LNCAP (cell line): ENCODE data around the gene SUPT7L.
A peak's percentile ranks its signal among the peaks of the same experiment; 100 is the strongest.

ENCODE experiments used
- CTCF ChIP-seq: fragments of 450-650 bp; IDR thresholded peaks from 2 replicates; pipeline ENCODE4 v1.5.1; 2017; ENCODE audit warnings: mild to moderate bottlenecking

Gene SUPT7L

GRCh38 chr2:27708666-27709065, 45.3 kb upstream of the SUPT7L start:
- no peak for TF ChIP-seq CTCF

- TF ChIP-seq CTCF = no peak
Measured at GRCh38 chr2:27708257-27708654, 44.8 kb upstream of the SUPT7L start.

GRCh38 chr2:27707462-27708256, 44.2 kb upstream of the SUPT7L start:
- TF ChIP-seq CTCF = no peak

GRCh38 chr2:27705851-27706622, 42.6 kb upstream of the SUPT7L start:
- no peak for TF ChIP-seq CTCF

GRCh38 chr2:27704342-27704876, 41.0 kb upstream of the SUPT7L start:
- TF ChIP-seq CTCF = no peak

GRCh38 chr2:27703638-27704341, 40.4 kb upstream of the SUPT7L start:
- TF ChIP-seq CTCF = peak; percentile 78

GRCh38 chr2:27702302-27702701, 38.9 kb upstream of the SUPT7L start:
- TF ChIP-seq CTCF = no peak
